DMS53 (cell line): Measurements from ENCODE around the gene SH3RF2.
A peak's percentile ranks its signal among the peaks of the same experiment; 100 is the strongest.
"Not testable (repeated sequence)": the region's sequence is repeated elsewhere in the genome, so short reads cannot be mapped to it uniquely, and the experiment has no call there.

Experiments
- DNase-seq: peaks from one replicate; lab custom pipeline; 2025; lab: John Stamatoyannopoulos, UW

The SH3RF2 gene, protein sequence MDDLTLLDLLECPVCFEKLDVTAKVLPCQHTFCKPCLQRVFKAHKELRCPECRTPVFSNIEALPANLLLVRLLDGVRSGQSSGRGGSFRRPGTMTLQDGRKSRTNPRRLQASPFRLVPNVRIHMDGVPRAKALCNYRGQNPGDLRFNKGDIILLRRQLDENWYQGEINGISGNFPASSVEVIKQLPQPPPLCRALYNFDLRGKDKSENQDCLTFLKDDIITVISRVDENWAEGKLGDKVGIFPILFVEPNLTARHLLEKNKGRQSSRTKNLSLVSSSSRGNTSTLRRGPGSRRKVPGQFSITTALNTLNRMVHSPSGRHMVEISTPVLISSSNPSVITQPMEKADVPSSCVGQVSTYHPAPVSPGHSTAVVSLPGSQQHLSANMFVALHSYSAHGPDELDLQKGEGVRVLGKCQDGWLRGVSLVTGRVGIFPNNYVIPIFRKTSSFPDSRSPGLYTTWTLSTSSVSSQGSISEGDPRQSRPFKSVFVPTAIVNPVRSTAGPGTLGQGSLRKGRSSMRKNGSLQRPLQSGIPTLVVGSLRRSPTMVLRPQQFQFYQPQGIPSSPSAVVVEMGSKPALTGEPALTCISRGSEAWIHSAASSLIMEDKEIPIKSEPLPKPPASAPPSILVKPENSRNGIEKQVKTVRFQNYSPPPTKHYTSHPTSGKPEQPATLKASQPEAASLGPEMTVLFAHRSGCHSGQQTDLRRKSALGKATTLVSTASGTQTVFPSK

DNA sequence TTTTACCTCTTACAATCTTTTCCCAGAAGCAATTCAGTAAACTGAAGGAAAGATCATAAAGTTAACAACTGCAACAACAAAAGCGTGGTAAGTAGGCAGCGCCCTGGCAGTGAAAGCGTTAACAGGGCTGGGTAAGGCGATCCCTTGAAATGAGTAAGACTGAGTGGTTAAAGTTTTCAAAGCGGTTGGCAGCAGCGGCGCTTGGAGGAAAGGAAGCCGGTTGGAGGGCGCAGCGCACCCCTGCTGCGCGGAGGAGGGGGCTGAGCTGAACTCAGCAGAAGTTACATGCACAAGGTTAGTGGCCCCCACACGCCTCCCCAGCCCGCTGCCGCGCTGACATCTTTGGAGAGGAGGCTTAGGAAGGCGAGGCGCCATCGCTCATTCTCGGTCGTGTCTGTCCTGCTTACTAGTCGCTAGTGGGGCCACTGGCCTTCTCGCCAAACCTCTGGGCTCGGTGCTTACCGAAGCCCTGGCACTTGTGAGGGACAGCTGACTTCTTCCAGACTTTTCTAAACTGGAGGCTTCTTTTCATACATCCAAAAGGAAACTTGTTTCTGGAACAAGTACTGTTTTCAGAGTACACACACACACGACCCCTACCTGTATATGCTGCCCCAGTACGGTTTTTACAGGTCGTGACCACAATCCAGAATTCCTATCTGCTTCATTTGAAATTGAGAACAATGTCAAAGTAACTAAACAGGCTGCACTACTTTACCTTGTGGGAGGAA lies at the start of gene SH3RF2:
SH3RF2 (plus strand) TSS at position 178 of the 731 bp plus-strand sequence. CDS start 1,351 bp downstream, outside the sequence.
- DNase-seq = no peak

DNA sequence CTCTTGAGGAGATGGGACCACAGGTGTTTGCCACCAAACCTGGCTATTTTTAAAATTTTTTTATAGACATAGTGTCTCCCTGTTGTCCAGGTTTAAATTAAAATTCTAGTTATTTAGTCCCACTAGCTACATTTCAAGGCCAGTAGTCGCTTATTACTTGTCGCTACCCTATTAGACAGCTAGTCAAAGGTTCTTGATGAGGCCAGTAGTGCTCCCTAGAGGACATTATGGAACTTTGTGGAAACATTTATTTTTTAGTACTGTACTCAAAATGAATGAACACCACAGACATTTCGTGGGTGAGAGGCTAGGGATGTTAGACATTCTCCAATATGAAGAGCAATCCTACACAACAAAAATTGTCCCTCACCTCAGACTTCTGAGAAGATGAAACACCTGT lies 49.2 kb upstream of the SH3RF2 start:
- peak; percentile 7 for DNase-seq

DNA sequence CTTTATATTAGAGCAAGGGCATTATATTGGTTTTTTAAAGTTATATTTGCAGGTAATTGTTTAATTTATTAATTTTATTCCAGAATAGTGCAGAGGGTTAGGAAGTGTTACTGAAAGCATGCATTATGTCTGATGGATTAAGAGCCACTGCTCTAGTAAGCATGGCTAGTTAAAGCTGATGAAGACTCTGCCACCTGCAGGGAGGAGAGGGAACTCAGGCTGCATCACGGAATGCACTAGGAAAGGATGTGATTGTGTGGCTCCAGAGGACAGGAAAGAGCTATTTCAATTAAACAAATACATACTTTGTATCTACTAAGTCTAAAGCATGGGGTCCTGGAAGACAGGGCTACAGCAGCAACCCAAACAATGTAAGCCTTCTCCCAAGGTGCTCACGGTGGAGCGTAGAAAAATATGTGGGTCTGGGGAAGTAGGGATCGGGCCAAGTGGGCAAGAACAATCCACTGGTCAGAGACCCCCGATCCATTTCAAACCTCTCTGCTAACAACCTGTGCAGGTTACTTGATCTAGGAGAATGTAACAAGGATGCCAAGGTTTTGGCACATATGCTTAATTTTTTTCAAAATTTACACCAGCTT lies 48.3 kb upstream of the SH3RF2 start:
- peak; percentile 78 for DNase-seq

DNA sequence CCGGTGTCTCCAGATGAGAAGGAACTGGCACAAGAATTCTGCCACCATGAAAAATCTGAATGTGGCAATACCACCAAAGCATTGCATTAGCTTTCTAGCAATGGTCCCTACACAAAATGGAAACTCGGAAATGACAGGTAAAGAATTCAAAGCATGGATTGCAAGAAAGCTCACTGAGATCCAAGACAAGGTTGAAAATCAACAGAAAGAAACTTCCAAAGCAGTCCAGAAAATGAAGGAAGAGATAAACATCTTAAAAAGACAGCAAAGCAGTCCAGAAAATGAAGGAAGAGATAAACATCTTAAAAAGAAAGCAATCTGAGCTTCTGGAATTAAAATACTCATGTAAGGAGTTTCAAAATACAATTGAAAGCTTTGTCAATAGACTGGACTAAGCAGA lies 46.8 kb upstream of the SH3RF2 start:
- DNase-seq = no peak

DNA sequence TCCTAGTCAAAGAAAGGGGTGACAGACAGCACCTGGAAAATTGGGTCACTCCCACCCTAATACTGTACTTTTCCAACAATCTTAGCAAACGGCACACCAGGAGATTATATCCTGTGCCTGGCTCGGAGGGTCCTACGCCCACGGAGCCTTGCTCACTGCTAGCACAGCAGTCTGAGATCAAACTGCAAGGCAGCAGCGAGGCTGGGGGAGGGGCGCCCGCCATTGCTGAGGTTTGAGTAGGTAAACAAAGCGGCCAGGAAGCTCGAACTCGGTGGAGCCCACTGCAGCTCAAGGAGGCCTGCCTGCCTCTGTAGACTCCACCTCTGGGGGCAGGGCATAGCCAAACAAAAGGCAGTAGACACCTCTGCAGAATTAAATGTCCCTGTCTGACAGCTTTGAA lies 45.0 kb upstream of the SH3RF2 start:
- DNase-seq = not testable (repeated sequence)

DNA sequence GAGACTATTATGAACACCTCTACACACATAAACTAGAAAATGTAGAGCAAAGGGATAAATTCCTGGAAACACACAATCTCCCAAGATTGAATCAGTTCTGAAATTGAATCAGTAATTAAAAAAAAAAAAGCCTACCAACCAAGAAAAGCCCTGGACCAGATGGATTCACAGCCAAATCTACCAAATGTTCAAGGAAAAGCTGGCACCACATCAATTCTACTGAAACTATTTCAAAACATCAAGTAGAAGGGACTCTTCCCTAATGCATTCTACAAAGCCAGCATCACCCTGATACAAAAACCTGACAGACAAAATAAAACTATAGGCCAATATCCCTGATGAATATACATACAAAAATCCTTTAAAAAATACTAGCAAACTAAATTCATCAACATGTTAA lies 38.2 kb upstream of the SH3RF2 start:
- DNase-seq = no peak

DNA sequence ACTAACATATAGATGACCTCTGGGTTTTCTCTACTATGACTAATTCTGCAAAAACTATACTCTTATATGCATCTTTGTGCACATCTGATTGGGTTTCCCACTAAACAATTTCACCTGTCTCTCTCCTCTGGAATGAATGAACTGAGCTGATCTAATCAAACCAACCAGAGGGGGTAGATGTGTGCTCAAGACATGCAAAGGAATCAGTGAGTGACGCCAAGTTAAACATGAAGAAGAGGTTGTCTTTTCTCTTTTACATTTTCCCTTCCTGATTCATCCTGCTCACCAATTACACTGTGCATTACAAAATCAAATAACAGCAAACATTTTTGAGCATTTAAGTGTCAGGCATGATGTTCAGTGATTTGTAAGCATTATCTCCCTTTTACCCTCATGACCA lies 34.0 kb upstream of the SH3RF2 start:
- DNase-seq = no peak

DNA sequence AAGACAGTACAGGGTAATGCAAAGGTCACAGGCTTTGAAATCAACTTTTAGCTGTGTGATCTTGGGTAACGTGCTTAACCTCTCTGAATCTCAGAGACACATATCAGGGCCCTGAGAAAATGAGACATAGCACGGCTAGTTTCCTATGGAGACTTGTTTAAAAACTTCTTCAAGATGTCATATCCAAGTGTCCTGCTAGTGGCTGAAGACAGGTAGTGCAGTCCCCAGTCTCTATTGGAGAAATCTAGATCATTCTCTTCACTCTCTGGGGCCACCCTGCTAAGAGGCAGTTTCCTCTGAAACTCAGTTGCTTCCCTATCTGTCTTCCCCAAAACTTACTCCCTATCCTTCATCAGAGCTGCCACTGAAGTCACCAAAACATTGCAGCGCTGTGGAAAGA lies 33.3 kb upstream of the SH3RF2 start:
- no peak for DNase-seq

DNA sequence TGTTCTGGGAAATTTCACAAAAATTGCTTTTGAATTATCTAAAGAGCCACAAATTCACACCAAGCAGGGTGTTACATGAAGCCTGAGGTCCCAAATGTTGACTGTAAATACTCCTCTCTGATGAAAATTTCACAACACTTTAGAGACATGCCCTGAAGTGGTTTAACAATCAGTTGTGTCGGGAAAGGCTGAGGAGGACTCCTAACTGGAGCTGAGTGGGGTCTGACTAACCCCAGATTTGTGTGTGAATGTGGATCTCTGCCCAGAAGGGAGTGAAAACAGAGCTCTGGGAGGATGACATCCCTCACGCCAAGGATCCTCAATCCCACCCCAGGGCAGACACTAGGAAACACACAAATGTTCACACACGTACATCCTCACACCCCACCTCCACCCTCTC lies 32.5 kb upstream of the SH3RF2 start:
- DNase-seq = no peak

DNA sequence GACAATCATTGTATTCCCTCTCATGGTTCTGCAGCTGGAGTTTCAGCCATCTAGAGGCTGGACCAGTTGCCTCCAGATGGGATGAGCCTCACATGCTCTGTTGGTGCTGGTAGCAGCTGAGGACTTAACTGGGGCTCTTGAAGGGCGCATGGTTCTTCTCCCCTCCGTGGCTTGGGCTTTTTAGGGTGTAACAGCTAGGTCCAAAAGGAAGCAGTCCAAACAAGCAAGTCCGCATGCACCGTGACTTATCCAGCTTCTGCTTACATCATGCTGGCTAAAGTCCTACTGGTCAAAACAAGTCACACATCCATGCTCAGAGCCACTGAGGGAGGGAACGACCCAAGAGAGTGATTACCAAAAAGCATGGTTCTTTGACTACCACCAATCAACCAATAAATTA lies 31.6 kb upstream of the SH3RF2 start:
- DNase-seq = no peak

DNA sequence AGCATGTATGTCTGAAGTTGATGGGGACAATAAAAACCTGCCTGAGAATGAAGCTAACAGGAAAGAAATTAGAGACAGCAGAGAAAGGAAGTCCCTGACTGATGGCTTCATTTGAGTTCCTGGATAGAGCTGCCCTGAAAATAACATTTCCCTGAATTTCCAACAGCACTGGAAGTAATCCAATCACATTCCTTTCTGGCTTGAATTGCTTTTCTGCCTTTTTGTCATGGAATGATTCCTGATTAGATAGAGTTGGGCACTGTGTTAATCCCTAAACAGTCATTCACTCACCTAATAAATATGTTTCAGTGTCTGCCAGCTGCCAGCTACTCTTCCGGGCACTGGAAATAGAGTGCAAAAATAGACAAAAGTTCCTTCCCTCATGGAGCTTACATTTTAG lies 30.0 kb upstream of the SH3RF2 start:
- DNase-seq = no peak

DNA sequence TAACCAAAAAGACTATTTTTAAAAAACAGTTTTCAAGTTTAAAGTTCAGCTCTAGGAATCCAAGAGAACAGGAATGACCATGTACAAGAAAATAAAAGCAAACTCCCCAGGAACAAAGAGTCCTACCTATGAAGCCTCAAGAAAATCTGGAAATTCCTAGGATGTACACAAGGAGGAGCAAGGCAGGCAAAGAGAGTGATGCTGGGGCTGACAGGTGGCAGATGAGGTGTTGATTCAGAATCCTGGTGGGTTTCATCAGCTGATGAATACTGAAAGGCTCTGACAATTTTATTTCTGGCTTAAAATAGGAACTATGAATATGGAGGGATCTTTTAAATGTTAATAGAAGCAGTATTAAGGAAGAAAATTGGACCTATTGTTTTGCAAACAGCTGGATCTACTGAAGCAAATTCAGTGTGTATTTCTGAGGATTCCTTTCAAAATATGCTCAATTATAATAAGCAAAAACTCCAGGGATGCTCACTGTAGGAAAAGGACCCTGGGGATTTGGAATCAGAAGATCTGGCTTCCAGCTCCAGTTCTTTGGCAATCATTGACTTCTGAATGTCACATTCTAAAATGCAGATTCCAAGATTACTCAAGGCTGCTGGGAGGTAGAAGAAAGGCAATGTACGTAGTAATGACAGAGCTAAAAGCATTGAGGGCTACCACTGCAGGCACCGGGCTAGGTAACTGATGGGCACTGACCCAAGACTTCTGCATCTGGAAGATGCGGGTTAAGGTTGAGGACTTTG lies 28.0 kb upstream of the SH3RF2 start:
- DNase-seq = peak; percentile 10

DNA sequence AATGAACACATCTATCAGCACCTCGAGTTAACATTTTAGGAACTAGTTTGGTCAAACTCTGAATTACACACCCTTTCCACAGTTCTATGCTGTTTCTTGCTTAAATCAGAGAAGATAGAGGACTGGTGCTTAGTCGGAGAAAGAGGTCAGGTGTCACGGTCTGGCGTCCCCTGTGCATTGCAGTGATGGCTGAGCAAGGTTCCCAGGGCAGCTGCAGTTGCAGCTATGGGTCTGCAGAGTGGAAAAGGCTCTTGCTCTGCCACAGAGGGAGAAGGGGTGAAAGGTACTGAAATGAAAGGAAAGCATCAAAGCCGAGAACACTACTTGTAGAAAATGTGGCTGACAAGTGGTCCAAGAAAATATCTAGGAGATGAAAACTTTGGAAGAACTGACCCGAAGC lies 25.2 kb upstream of the SH3RF2 start:
- DNase-seq = no peak

DNA sequence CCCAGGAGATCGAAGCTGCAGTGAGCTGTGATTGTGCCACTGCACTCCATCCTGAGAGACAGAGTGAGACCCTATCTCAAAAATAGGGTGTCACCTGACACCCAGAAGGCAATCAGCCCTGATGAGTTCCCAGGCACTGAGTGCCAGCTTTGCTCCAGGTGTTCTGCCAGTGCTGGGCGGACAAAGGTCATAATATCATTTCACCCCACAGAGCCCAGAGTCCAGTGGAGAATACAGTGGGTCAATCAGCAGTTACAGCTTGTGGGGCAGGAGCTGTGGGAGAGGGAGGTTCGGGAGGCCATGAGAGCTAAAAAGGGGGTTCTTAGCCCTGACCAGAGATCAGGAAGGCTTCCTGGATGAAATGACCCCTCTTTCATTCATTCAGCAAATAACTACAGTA lies 24.4 kb upstream of the SH3RF2 start:
- DNase-seq = no peak

DNA sequence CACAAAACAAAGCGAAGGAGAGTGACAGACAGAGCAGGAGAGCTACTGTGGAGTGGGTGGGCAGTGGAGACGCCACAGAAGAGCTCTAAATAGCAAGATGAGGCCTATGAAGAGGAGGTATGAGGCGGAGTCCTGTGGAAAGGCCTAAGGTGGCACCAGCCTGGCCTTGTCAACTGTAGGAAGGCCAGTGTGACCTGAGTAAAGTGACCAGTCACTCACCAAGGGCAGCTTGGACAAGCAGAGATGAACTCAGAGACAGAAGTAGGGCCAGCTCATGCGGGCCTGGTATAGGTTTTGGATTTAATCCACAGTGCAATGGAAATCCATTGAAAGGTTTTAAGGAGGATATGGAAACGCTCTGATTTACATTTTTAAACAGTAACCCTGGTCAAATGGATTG lies 23.8 kb upstream of the SH3RF2 start:
- no peak for DNase-seq

DNA sequence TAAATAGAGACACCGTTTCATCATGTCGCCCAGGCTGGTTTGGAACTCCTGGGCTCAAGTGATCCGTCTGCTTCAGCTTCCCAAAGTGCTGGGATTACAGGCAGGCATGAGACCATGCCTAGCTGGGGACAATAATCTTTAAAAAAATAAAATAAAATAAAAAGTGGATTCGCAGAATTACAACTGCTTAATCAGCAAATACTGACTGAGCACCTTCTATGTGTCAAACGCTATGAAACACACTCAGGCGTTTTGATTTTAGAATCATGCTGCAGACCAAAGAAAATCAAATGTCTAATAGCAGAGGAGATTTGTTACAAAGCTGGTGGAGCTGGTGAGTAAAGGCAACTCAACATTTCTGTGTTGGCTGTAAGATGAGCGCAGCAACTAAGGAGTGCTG lies 22.7 kb upstream of the SH3RF2 start:
- no peak for DNase-seq

DNA sequence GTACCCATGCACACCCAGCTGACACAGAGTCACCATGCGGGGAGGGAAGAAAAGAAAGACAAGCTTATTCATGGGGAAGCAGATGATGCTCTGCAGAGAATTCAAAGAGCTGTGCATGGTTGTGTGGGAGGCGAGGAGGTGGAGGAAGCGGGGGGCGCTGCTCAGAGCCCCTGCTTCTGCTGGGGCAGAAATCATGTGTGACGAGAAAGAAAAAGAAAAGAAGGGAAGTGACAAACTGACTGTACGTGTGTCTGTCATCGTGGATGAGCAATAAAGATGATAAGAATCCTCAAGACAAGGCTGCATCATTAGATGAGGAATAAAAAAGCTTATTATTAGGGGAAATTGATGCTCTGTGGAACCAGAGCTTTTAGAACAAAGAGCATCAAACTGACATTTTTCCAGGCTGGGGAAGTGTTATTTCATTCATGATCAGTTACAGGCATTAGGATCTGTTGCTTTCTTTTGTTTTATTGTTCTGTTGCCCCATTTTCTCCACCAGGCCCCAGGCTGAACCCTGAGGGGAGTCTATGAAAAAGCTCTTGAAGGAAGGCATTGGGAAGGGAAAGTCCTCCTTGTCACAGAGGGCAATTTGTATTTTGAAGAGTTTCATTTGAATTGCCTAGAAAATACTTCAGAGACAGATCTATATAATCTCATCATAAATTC lies 20.3 kb upstream of the SH3RF2 start:
- DNase-seq = no peak

DNA sequence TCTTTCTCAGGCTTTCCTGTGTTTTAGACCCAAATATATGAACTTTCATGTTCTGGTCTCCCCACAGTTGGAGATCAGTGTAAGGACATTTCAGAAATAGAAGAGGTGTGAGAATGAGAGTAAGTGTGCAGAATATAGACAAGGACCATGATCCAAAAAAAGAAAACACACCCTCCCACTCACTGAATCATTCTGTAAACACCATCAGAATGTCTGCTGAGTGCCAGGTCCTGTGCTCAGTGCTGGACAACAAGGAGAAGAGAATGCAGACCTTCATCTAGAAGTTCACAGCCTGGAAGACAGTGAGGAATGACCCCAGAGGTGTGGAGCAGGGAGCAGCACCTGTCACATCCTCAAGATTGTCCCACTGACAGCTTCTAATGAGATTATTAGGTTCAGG lies 19.1 kb upstream of the SH3RF2 start:
- peak; percentile 9 for DNase-seq

DNA sequence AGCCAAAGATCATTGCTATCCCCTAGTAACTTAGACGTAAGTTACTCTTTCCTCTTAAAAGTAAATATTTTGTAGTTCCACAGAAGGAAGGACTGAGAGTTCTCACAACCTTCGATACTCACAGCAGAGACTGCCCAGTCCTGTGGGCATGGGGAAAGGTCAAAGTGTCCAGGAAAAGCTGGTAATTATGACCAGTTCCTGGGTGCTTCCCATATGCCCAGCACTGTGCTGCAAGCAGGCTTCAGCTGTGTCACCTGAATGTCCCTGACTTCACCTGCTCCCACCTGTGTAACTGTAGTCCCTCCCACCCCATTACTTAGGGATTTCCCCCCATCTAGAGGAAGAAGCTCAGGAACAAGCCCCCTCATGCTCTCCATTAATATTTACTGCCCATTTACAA lies 18.0 kb upstream of the SH3RF2 start:
- no peak for DNase-seq

DNA sequence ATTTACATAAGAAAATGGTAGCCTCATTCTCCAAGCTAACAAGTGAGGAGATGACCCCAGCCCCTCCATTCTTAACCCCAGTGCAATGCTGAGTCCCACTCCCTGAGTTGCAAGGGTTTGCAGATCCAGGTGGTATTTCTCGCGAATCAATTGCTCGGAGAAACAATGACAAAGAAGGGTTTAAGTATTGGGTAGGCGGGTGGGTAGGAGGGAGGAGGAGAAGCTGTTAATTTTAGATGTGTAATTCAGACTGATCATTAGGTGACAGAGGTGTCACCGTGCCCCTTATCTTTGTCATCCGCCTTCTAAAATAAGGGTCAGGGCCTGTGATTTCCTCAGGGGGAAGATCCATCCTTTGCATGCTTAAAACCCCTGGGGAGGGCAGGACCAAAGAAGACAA lies 17.0 kb upstream of the SH3RF2 start:
- no peak for DNase-seq

DNA sequence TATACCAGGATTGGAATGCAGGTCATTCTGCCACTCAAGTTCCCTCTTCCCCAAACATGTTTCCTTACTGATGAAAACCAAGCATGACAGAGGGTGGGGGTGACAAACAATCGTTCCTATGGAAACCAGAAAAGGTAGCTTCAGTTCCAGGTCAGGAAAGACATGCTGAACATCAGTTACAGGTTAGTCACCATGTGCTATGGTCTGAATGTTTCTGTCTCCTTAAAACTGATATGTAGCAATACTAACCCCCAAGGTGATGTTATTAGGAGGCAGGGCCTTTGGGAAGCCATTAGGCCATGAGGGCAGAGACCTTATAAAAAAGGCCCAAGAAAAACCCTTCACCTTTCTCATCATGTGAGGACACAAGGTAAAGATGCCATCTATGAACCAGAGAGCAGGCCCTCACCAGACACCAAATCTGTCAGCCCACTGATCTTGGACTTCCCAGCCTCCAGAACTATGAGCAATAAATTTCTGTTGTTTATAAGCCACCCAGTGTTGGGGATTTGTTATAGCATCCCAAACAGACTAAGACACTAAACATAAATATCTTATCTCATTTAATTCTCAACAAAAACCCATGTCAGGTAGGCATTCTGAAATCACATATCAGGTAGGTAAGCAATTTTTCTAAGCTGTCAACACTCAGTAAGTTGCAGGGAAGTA lies 15.7 kb upstream of the SH3RF2 start:
- peak; percentile 7 for DNase-seq
